Lower lobe of right lung (tissue), 2 donors: Measurements from ENCODE around the gene DEPDC7. TPM values are rescaled to one million over a fixed set of nuclear protein-coding genes. Genes with fewer than 3 reads are reported as not detected.

ENCODE experiments used
- ATAC-seq, 2 donors: fragments of 200-7000 bp; cut with Tn5 transposase; one replicate each; pipeline ENCODE4 v1.9.1; 2020 to 2022; ENCODE audit warnings: mild to moderate bottlenecking in 2 of 2, moderate library complexity in 2 of 2
- DNase-seq: peaks from one replicate; pipeline ENCODE4 v3.0.0-alpha.2; 2020
- H3K27ac ChIP-seq: fragments of 200-600 bp; one replicate; pipeline ENCODE4 v1.8.0; 2022
- H3K27me3 ChIP-seq: fragments of 200-600 bp; one replicate; pipeline ENCODE4 v1.8.0; 2022; ENCODE audit warnings: low read depth
- H3K36me3 ChIP-seq: fragments of 200-600 bp; one replicate; pipeline ENCODE4 v1.8.0; 2022; ENCODE audit warnings: mild to moderate bottlenecking
- H3K4me1 ChIP-seq: fragments of 200-600 bp; one replicate; pipeline ENCODE4 v1.8.0; 2022
- H3K4me3 ChIP-seq: fragments of 200-600 bp; one replicate; pipeline ENCODE4 v1.8.0; 2022; ENCODE audit warnings: mild to moderate bottlenecking
- H3K9me3 ChIP-seq: fragments of 200-600 bp; one replicate; pipeline ENCODE4 v1.8.0; 2022
- intact Hi-C: fragments of 100-400 bp; cut with DNase I; formaldehyde crosslinking; loops from one replicate; pipeline ENCODE4 v1.11.0; 2022
- total RNA-seq: library from RNA; stranded (reverse); fragmentation: NEBNext Ultra II Directional; extraction: Animal tissue kit (Norgen Biotek cat#: 25700); gene quantifications from one replicate; pipeline ENCODE4 v1.2.1, GENCODE V29; 2021
- TF ChIP-seq, protein P1 (sequence below): fragments of 200-600 bp; IDR thresholded peaks from one replicate; pipeline ENCODE4 v1.8.0; 2022; ENCODE audit warnings: antibody characterized with exemption, mild to moderate bottlenecking
- donor health status: DM: no; HTN: yes; CAD: no; lungs with severe emphysema.

Gene DEPDC7
- total RNA-seq, 1 donor from 2014 or later = 0.71 TPM

- no peaks in the 10 kb centered on the region for H3K27me3 ChIP-seq
- no peak overlapping the region for H3K27ac ChIP-seq
- no peaks in the 10 kb centered on the region for H3K4me1 ChIP-seq
- H3K36me3 ChIP-seq = no peaks in the 10 kb centered on the region
- ATAC-seq (no peak), DNase-seq (no peak)
- no peak overlapping the region for H3K4me3 ChIP-seq
- H3K9me3 ChIP-seq = no peaks in the 10 kb centered on the region
- intact Hi-C loops = no loop called here
- TF ChIP-seq, protein P1, sequence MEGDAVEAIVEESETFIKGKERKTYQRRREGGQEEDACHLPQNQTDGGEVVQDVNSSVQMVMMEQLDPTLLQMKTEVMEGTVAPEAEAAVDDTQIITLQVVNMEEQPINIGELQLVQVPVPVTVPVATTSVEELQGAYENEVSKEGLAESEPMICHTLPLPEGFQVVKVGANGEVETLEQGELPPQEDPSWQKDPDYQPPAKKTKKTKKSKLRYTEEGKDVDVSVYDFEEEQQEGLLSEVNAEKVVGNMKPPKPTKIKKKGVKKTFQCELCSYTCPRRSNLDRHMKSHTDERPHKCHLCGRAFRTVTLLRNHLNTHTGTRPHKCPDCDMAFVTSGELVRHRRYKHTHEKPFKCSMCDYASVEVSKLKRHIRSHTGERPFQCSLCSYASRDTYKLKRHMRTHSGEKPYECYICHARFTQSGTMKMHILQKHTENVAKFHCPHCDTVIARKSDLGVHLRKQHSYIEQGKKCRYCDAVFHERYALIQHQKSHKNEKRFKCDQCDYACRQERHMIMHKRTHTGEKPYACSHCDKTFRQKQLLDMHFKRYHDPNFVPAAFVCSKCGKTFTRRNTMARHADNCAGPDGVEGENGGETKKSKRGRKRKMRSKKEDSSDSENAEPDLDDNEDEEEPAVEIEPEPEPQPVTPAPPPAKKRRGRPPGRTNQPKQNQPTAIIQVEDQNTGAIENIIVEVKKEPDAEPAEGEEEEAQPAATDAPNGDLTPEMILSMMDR = no peak
Observed at GRCh38 chr11:32985600-32985999, 30.1 kb upstream of the DEPDC7 start.

DNA sequence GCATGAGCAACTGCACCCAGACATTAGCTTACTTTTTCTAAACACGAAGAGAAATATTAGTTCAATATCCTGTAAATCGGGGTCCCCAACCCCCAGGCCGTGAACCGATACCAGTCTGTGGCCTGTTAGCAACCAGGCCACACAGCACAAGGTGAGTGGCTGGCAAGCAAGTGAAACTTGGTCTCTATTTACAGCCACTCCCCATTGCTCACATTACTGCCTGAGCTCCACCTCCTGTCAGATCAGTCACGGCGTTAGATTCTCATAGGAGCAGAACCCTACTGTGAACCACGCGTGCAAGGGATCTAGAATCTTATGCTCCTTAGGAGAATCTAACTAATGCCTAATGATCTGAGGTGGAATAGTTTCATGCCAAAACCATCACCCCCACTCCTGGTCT lies 27.8 kb upstream of the DEPDC7 start:
- no peak overlapping the region for H3K4me3 ChIP-seq
- H3K27ac ChIP-seq = no peak overlapping the region
- H3K36me3 ChIP-seq = no peaks in the 10 kb centered on the region
- no peaks in the 10 kb centered on the region for H3K4me1 ChIP-seq
- no peaks in the 10 kb centered on the region for H3K27me3 ChIP-seq
- ATAC-seq = peak in 1 of 2 donors; percentile 14
- TF ChIP-seq, protein P1 = no peak
- H3K9me3 ChIP-seq = peaks cover 6% of the 10 kb centered on the region
- intact Hi-C loops = no loop called here
- no peak for DNase-seq

GRCh38 chr11:32990481-32990880 lies 25.2 kb upstream of the DEPDC7 start:
- no peaks in the 10 kb centered on the region for H3K36me3 ChIP-seq
- H3K9me3 ChIP-seq = peaks cover 6% of the 10 kb centered on the region
- ATAC-seq = no peak
- TF ChIP-seq, protein P1 = no peak
- H3K4me3 ChIP-seq = no peak overlapping the region
- H3K4me1 ChIP-seq = no peaks in the 10 kb centered on the region
- DNase-seq = no peak
- no peak overlapping the region for H3K27ac ChIP-seq
- H3K27me3 ChIP-seq = no peaks in the 10 kb centered on the region
- intact Hi-C loops = no loop called here

DNA sequence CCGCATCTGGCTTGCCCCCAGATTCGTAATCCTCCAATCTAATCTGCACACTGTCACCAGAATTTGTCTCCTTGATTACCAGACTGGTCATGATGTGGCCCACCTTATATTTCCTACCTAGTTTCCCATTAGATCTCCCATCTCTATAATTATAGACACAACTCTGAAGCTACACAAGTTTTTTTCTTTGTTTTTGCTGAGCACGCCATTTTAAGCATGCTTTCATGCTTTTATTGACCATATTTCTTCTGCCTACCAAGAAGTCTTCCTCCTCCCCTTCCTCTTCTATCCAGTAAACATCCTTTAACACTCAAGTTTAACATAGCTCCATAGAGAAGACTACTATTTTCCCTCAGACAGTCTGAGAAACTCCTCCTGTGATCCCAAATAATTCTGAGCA lies 24.3 kb upstream of the DEPDC7 start:
- Histone ChIP-seq H3K4me3 (no peak overlapping the region), H3K36me3 (no peaks in the 10 kb centered on the region), H3K9me3 (peaks cover 6% of the 10 kb centered on the region), H3K27me3 (no peaks in the 10 kb centered on the region), H3K27ac (no peak overlapping the region), H3K4me1 (no peaks in the 10 kb centered on the region)
- ATAC-seq (no peak), DNase-seq (no peak)
- intact Hi-C loops = no loop called here
- TF ChIP-seq, protein P1 = no peak

GRCh38 chr11:32991898-32992297 lies 23.8 kb upstream of the DEPDC7 start:
- Histone ChIP-seq H3K4me1 (no peaks in the 10 kb centered on the region), H3K36me3 (no peaks in the 10 kb centered on the region), H3K4me3 (no peak overlapping the region), H3K9me3 (peaks cover 6% of the 10 kb centered on the region), H3K27me3 (no peaks in the 10 kb centered on the region), H3K27ac (no peak overlapping the region)
- TF ChIP-seq, protein P1 = no peak
- intact Hi-C loops = no loop called here
- ATAC-seq (no peak), DNase-seq (no peak)

GRCh38 chr11:33000181-33000580 lies 15.5 kb upstream of the DEPDC7 start:
- intact Hi-C loops = no loop called here
- Histone ChIP-seq H3K27ac (no peak overlapping the region), H3K36me3 (no peaks in the 10 kb centered on the region), H3K4me1 (no peaks in the 10 kb centered on the region), H3K27me3 (no peaks in the 10 kb centered on the region), H3K9me3 (no peaks in the 10 kb centered on the region), H3K4me3 (no peak overlapping the region)
- TF ChIP-seq, protein P1 = no peak
- ATAC-seq (no peak), DNase-seq (no peak)
